H1 (cell line): ENCODE measurements around the gene RPL3. TPM values are rescaled to one million over a fixed set of nuclear protein-coding genes. Genes with fewer than 3 reads are reported as not detected.

Experiments used
- CTCF ChIA-PET: fragments of 300-600 bp; sonication (Branson Sonifier 250); formaldehyde crosslinking; loops from one replicate; lab custom pipeline; 2021; ENCODE audit not compliant: partially characterized antibody; lab: Charles Lee
- POLR2A ChIA-PET: fragments of 300-600 bp; sonication (Branson Sonifier 250); formaldehyde crosslinking; loops from one replicate; lab custom pipeline; 2021; ENCODE audit warnings: inconsistent platforms; ENCODE audit not compliant: partially characterized antibody; lab: Charles Lee
- DNase-seq, 2 experiments: peaks; one replicate each; pipeline versions ENCODE4 v3.0.0 to v3.0.0-alpha.2; 2010 to 2022; ENCODE audit warnings: low spot score in 2 of 2, low read depth in 1 of 2, mixed read lengths in 1 of 2
- FAIRE-seq: peaks from 2 replicates; lab custom pipeline; 2011; peaks lifted over from hg19 to GRCh38; lab: Jason Lieb, UNC
- H2AFZ ChIP-seq: 2 replicates; pipeline ENCODE4 v1.8.1; 2012; ENCODE audit warnings: low read length, inconsistent platforms
- H2AK5ac ChIP-seq: 2 replicates; pipeline ENCODE4 v1.6.1; 2013; ENCODE audit warnings: low read depth, low read length
- H2BK120ac ChIP-seq: replicated peaks from 2 replicates; pipeline ENCODE3; 2013; ENCODE audit warnings: low read depth, low read length, inconsistent platforms
- H2BK12ac ChIP-seq: 2 replicates; pipeline ENCODE4 v1.6.1; 2013; ENCODE audit warnings: low read depth, low read length
- H2BK15ac ChIP-seq: 2 replicates; pipeline ENCODE4 v1.6.1; 2013; ENCODE audit warnings: low read length
- H2BK20ac ChIP-seq: 2 replicates; pipeline ENCODE4 v1.6.1; 2013; ENCODE audit warnings: low read length
- H2BK5ac ChIP-seq: 2 replicates; pipeline ENCODE4 v1.6.1; 2013; ENCODE audit warnings: low read depth, low read length
- H3K14ac ChIP-seq: 2 replicates; pipeline ENCODE4 v1.6.1; 2013; ENCODE audit warnings: inconsistent platforms; ENCODE audit not compliant: insufficient read length
- H3K18ac ChIP-seq: 2 replicates; pipeline ENCODE4 v1.6.1; 2013; ENCODE audit warnings: low read length; ENCODE audit errors: extremely low read depth
- H3K23ac ChIP-seq: 2 replicates; pipeline ENCODE4 v1.6.1; 2013; ENCODE audit warnings: inconsistent platforms; ENCODE audit not compliant: insufficient read length
- H3K23me2 ChIP-seq: 2 replicates; pipeline ENCODE4 v1.6.1; 2013; ENCODE audit warnings: low read depth, low read length
- H3K27ac ChIP-seq: 2 replicates; pipeline ENCODE4 v1.6.1; 2011; ENCODE audit warnings: low read depth, low read length, inconsistent platforms
- H3K27me3 ChIP-seq, 4 experiments: replicated peaks in 1 of 4; 1 replicate in 1 of 4; 2 replicates in 3 of 4; pipeline versions ENCODE4 v1.6.1 to v1.8.1; 2011 to 2013; ENCODE audit warnings: low read length in 3 of 4, mild to moderate bottlenecking in 3 of 4, inconsistent platforms in 2 of 4, mixed read lengths in 2 of 4, moderate library complexity in 1 of 4; ENCODE audit not compliant: control insufficient read depth in 3 of 4, insufficient read depth in 3 of 4; ENCODE audit errors: extremely low read depth in 1 of 4
- H3K36me3 ChIP-seq, 4 experiments: 2 replicates each; pipeline versions ENCODE4 v1.6.1 to v1.8.1; 2011 to 2013; ENCODE audit warnings: mild to moderate bottlenecking in 4 of 4, low read length in 3 of 4, moderate library complexity in 2 of 4, control low read depth in 1 of 4, inconsistent platforms in 1 of 4; ENCODE audit not compliant: insufficient read depth in 4 of 4, control insufficient read depth in 2 of 4
- H3K4ac ChIP-seq: replicated peaks from 2 replicates; pipeline ENCODE3; 2013; ENCODE audit warnings: low read length, low read depth, mixed read lengths, inconsistent platforms; ENCODE audit not compliant: insufficient read length
- H3K4me1 ChIP-seq, 4 experiments: replicated peaks in 1 of 4; 1 replicate in 1 of 4; 2 replicates in 3 of 4; pipeline versions ENCODE4 v1.6.1 to v1.8.1; 2011 to 2013; ENCODE audit warnings: low read length in 3 of 4, inconsistent platforms in 2 of 4, mixed read lengths in 1 of 4; ENCODE audit not compliant: insufficient read depth in 4 of 4, control insufficient read depth in 3 of 4
- H3K4me2 ChIP-seq, 2 experiments: 2 replicates each; pipeline versions ENCODE4 v1.6.1 to v1.8.1; 2011 to 2013; ENCODE audit warnings: low read depth in 2 of 2, low read length in 2 of 2, control low read depth in 1 of 2, inconsistent platforms in 1 of 2, mild to moderate bottlenecking in 1 of 2; ENCODE audit not compliant: insufficient read depth in 1 of 2
- H3K4me3 ChIP-seq, 4 experiments: fragments of 200-600, 300-600 bp in 1 of 4; sonication (generic), shearing (Covaris generic), sonication (Bioruptor Twin) in 1 of 4; 2 replicates each; pipeline versions ENCODE4 v1.5.1 to v1.8.1; 2011 to 2016; ENCODE audit warnings: low read length in 4 of 4, low read depth in 3 of 4, control low read depth in 2 of 4, inconsistent platforms in 2 of 4, mild to moderate bottlenecking in 2 of 4, mixed read lengths in 1 of 4, moderate library complexity in 1 of 4; ENCODE audit not compliant: insufficient read depth in 2 of 4; ENCODE audit errors: extremely low read depth in 1 of 4
- H3K56ac ChIP-seq: replicated peaks from 2 replicates; pipeline ENCODE3; 2013; ENCODE audit warnings: low read depth, mild to moderate bottlenecking, mixed read lengths, low read length, inconsistent platforms; ENCODE audit not compliant: insufficient read length
- H3K79me1 ChIP-seq: 2 replicates; pipeline ENCODE4 v1.6.1; 2013; ENCODE audit warnings: low read depth, low read length, control low read depth
- H3K79me2 ChIP-seq, 2 experiments: 2 replicates each; pipeline versions ENCODE4 v1.6.1 to v1.8.1; 2012 to 2013; ENCODE audit warnings: low read length in 2 of 2, mild to moderate bottlenecking in 2 of 2, inconsistent platforms in 1 of 2; ENCODE audit not compliant: insufficient read depth in 2 of 2, control insufficient read depth in 1 of 2
- H3K9ac ChIP-seq, 4 experiments: replicated peaks in 1 of 4; 1 replicate in 1 of 4; 2 replicates in 3 of 4; pipeline versions ENCODE4 v1.6.1 to v1.8.1; 2011 to 2013; ENCODE audit warnings: low read depth in 3 of 4, low read length in 3 of 4, control low read depth in 2 of 4, mild to moderate bottlenecking in 2 of 4, moderate library complexity in 2 of 4, inconsistent platforms in 1 of 4; ENCODE audit errors: extremely low read depth in 1 of 4
- H3K9me3 ChIP-seq, 2 experiments: 2 replicates each; pipeline versions ENCODE4 v1.6.1 to v1.8.1; 2012 to 2013; ENCODE audit warnings: mild to moderate bottlenecking in 2 of 2, moderate library complexity in 2 of 2, control low read depth in 1 of 2, inconsistent platforms in 1 of 2, low read depth in 1 of 2, low read length in 1 of 2, mixed read lengths in 1 of 2; ENCODE audit not compliant: insufficient read depth in 2 of 2
- H4K20me1 ChIP-seq, 2 experiments: replicated peaks in 1 of 2; 2 replicates each; pipeline versions ENCODE3 to v1.8.1; 2011 to 2013; ENCODE audit warnings: inconsistent platforms in 2 of 2, low read length in 2 of 2, mild to moderate bottlenecking in 1 of 2; ENCODE audit not compliant: insufficient read depth in 2 of 2, control insufficient read depth in 1 of 2
- H4K5ac ChIP-seq: 2 replicates; pipeline ENCODE4 v1.6.1; 2013; ENCODE audit warnings: low read length, low read depth, mixed read lengths, inconsistent platforms; ENCODE audit not compliant: insufficient read length
- H4K8ac ChIP-seq: 2 replicates; pipeline ENCODE4 v1.8.0; 2013; ENCODE audit warnings: mild to moderate bottlenecking, moderate library complexity, low read length, inconsistent platforms; ENCODE audit not compliant: insufficient read depth; ENCODE audit errors: extremely low read depth
- H4K91ac ChIP-seq: replicated peaks from 2 replicates; pipeline ENCODE3; 2013; ENCODE audit warnings: low read length, mixed read lengths, inconsistent platforms; ENCODE audit not compliant: insufficient read length
- BACH1 ChIP-seq: IDR thresholded peaks from 2 replicates; pipeline ENCODE4 v1.6.1; 2012; ENCODE audit warnings: low read length, improper control_type of control experiment
- CHD1 ChIP-seq: IDR thresholded peaks from 2 replicates; pipeline ENCODE4 v1.6.1; 2012; ENCODE audit warnings: low read depth, low read length, improper control_type of control experiment
- HDAC2 ChIP-seq, 2 experiments: fragments of 300-600 bp in 1 of 2; sonication (generic) in 1 of 2; IDR thresholded peaks; 2 replicates each; pipeline ENCODE4 v1.6.1; 2011 to 2012; ENCODE audit warnings: low read depth in 2 of 2, low read length in 2 of 2, mild to moderate bottlenecking in 2 of 2, moderate library complexity in 2 of 2, borderline replicate concordance in 1 of 2, inconsistent platforms in 1 of 2
- JUN ChIP-seq: IDR thresholded peaks from 2 replicates; pipeline ENCODE4 v1.6.1; 2011; ENCODE audit warnings: low read depth, mild to moderate bottlenecking, improper control_type of control experiment, low read length
- KDM1A ChIP-seq: fragments of 200-600, 300-600 bp; sonication (generic); IDR thresholded peaks from 2 replicates; pipeline ENCODE4 v1.7.1; 2016; ENCODE audit warnings: mild to moderate bottlenecking, low read length, borderline replicate concordance
- KDM4A ChIP-seq: IDR thresholded peaks from one replicate; pipeline ENCODE4 v1.7.1; 2012; ENCODE audit warnings: low read depth, mild to moderate bottlenecking, moderate library complexity, low read length, inconsistent platforms; ENCODE audit not compliant: severe bottlenecking
- PHF8 ChIP-seq: fragments of 200-600 bp; sonication (generic); conservative IDR thresholded peaks from 2 replicates; pipeline ENCODE4 v1.7.1; 2012; ENCODE audit warnings: low read depth, mild to moderate bottlenecking, inconsistent platforms, low read length, moderate library complexity
- POU5F1 ChIP-seq: IDR thresholded peaks from 2 replicates; pipeline ENCODE4 v1.6.1; 2011; ENCODE audit warnings: low read depth, mild to moderate bottlenecking, low read length, moderate library complexity
- SIRT6 ChIP-seq: IDR thresholded peaks from one replicate; pipeline ENCODE4 v1.7.1; 2012; ENCODE audit warnings: low read length, inconsistent platforms
- SUZ12 ChIP-seq: fragments of 200-600 bp; sonication (generic); IDR thresholded peaks from 2 replicates; pipeline ENCODE4 v1.6.1; 2012; ENCODE audit warnings: mild to moderate bottlenecking, inconsistent platforms, low read length, moderate library complexity, mixed read lengths
- TBP ChIP-seq: IDR thresholded peaks from 2 replicates; pipeline ENCODE4 v1.6.1; 2011; ENCODE audit warnings: low read depth, low read length, improper control_type of control experiment
- WGBS, 2 experiments: shearing (Covaris generic) in 1 of 2; methylation state at CpG; one replicate each; pipeline versions ENCODE4 v1.1.6 to v1.1.7; 2013 to 2015; ENCODE audit warnings: low lambda C conversion rate in 2 of 2, mixed read lengths in 2 of 2, inconsistent platforms in 1 of 2, low coverage in 1 of 2, missing lambda C conversion rate in 1 of 2; ENCODE audit not compliant: insufficient replicate concordance in 2 of 2, insufficient coverage in 1 of 2, insufficient read length in 1 of 2; ENCODE audit errors: extremely low coverage in 1 of 2, missing lambda C conversion rate in 1 of 2; 5-methylcytosine and 5-hydroxymethylcytosine counted together
- polyA plus RNA-seq, 7 experiments: library from polyadenylated mRNA; depleted of rRNA in 3 of 7; stranded (reverse) in 5 of 7; unstranded in 2 of 7; fragments of >200 nt in 5 of 7; fragments of 200-250 nt in 2 of 7; gene quantifications; 1 replicate in 5 of 7; 2 replicates in 1 of 7; 4 replicates in 1 of 7; pipeline versions ENCODE4 v1.2.1 to v1.2.3, GENCODE V29; 2011 to 2013; ENCODE audit warnings: missing spikeins in 2 of 7, mixed read lengths in 2 of 7
- total RNA-seq: library from RNA; stranded (reverse); fragmentation: NEBNext Ultra II Directional; extraction: Animal tissue kit (Norgen Biotek cat#: 25700); gene quantifications from 2 replicates; pipeline ENCODE4 v1.2.1, GENCODE V29; 2021

Gene RPL3
- total and polyA plus RNA-seq, 2 of the 8 experiments (the other 6 are each of a cell fraction or from before 2014, with no cell fraction given), result 2,865 to 5,466 TPM

DNA sequence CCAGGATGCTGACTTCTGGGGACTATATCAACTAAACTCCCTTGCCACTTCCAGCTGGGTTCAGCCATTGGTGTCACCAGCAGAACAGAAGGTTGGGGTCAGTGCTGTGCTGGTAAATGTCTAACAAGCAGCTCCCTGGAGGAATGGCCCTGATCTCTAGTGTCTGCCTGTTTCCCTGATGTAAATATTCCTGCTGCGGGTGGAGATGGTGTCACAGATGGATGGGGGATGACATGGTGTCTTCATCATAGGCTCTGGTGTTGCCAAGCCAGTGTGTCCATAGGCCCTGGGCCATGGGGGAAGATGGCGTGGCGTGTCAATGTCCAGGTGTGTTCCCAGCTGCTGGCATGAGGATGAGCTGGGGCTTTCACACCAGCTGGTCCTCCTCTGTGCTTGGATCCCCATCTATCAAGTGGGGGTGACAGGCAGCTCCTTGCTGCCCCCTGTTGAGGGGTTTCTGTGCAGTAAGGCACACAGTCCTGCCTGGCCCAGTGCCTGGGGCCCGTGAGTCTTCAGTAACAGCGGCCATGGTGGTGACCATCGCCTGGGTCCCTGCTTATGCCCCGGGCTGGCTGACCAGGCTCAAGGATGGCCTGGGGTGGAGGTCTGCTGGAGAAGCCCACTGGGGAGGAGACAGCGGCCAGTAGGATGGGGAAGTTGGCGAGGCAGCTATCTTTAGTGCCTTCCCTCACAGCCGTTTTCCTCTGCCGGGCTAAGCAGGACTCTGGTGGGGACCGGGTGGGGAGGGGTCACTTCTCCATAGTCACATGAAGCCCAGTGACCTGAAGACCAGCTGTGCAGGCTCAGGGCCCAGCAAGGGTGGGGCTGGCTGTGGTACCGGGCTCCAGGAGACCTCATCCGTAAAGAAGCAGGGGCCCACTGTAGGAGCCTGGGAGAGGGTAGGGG is 12.7 kb downstream of the RPL3 start:
- H4K8ac ChIP-seq, result no peak overlapping the region
- no peaks in the 10 kb centered on the region for H3K79me1 ChIP-seq
- peak overlapping the region; percentile 84; the same call in 1 of the 2 replicates for H2AK5ac ChIP-seq
- no peak overlapping the region for H3K4me3 ChIP-seq
- no peaks in the 10 kb centered on the region for H3K79me2 ChIP-seq
- peak overlapping the region; percentile 94; the same call in 1 of the 2 replicates for H2BK12ac ChIP-seq
- peak in 1 of 2 experiments; percentile 83 for DNase-seq
- peaks cover 0 to 4% of the 10 kb centered on the region in 2 experiments for H4K20me1 ChIP-seq
- POLR2A ChIA-PET, result interaction anchor here (0.6 to 37.3 kb wide), 13 partner anchors 8 to 271 kb away, joined by 3 to 692 read pairs (median 4); partner anchors contain the start of gene RPL3
- H3K23me2 ChIP-seq, result no peaks in the 10 kb centered on the region
- no peak overlapping the region for H2AFZ ChIP-seq
- H4K91ac ChIP-seq, result peak overlapping the region; percentile 35
- 69% methylated on average over 14 of the region's 14 CpGs; no CpG with 5 or more reads in 1 of the 2 experiments for WGBS, 2 experiments
- H2BK15ac ChIP-seq, result peak overlapping the region; percentile 98; the same call in 1 of the 2 replicates
- H3K27ac ChIP-seq, result no peak overlapping the region
- H3K27me3 ChIP-seq, result no peaks in the 10 kb centered on the region
- peaks cover 0 to 14% (median 11%) of the 10 kb centered on the region in 4 experiments; a peak in 5 of 7 replicates for H3K4me1 ChIP-seq
- H3K14ac ChIP-seq, result no peak overlapping the region
- H3K56ac ChIP-seq, result no peak overlapping the region
- no peak overlapping the region for H3K23ac ChIP-seq
- peaks cover 0 to 3% of the 10 kb centered on the region in 2 experiments; a peak in 1 of 4 replicates for H3K9me3 ChIP-seq
- H2BK120ac ChIP-seq, result no peak overlapping the region
- no peak overlapping the region for H3K4me2 ChIP-seq
- no peak overlapping the region; the same call in 1 of the 2 replicates for H2BK20ac ChIP-seq
- H4K5ac ChIP-seq, result no peak overlapping the region
- H2BK5ac ChIP-seq, result peak overlapping the region; percentile 73; the same call in 1 of the 2 replicates
- CTCF ChIA-PET, result interaction anchor here (0.6 to 6.1 kb wide), 45 partner anchors 7 to 1648 kb away, joined by 3 to 80 read pairs (median 4); partner anchors contain the start of genes PDGFB and RPL3
- H3K4ac ChIP-seq, result peak overlapping the region; percentile 15
- no peak for FAIRE-seq
- no peak overlapping the region for H3K9ac ChIP-seq
- H3K36me3 ChIP-seq, result peaks cover 0 to 3% (median 0%) of the 10 kb centered on the region in 4 experiments; a peak in 3 of 8 replicates
- H3K18ac ChIP-seq, result no peak overlapping the region
- no peak for TF ChIP-seq SUZ12
- no peak for TF ChIP-seq BACH1
- TF ChIP-seq CHD1, result no peak
- no peak for TF ChIP-seq TBP
- no peak for TF ChIP-seq HDAC2 (IDR thresholded peaks at IDR 0.05; ENCODE audit: borderline replicate concordance in 1 of 2, low read depth in 2 of 2, low read length in 2 of 2)
- TF ChIP-seq PHF8, result no peak
- TF ChIP-seq KDM1A, result no peak
- TF ChIP-seq SIRT6, result no peak
- TF ChIP-seq KDM4A, result no peak
- TF ChIP-seq POU5F1, result no peak
- no peak for TF ChIP-seq JUN
